ENCODE measurements around the gene ADAM10.
"Not testable (repeated sequence)": the region's sequence is repeated elsewhere in the genome, so short reads cannot be mapped to it uniquely, and the experiment has no call there.

The ADAM10 gene

DNA sequence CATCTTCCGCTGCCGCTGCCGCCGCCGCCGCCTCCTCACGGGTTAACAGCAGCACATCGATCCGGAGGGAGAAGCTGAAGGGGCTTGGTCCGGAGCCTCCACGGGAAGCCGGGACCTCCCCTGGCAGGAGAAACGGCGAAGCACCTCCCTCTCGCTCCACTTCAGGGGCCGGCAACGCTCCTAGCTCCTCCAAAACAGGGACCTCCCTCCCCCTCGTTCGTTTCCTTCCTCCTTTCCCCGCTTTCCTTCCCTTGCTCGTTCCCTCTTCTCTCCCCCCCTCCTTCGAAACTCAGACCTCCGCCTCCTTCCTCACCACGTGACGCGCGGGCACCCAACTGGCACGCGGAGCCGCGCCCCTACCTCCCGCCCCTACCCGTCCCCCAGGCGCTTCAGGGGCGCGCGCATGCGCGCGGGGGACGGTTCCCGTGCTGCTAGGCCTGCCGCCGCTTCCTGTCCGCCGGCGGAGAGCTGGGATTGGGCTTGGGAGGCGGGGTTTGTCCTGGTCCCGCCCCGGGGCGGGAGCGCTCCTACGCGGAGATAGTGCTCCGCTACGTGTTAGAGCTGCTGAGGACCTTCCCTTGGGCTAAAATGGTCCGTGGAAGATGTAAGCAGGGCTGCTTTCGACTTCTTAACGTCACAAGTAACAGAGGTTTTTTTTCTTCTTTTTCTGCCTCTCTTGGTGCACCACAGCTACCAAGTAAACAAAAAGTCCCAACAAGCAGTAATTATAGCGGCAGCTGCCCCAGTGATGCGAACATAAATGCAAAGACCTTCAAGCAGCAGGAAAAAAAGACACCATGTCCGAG, at the start of gene ADAM10:
Gene ADAM10 (minus strand): TSS at position 176 of the 806 bp plus-strand sequence. CDS start 173 bp downstream, at position 3.
- peaks cover 26% of the 10 kb centered on the region for H3K4me1 Mint-ChIP-seq
- peak; percentile 95 to 97 for DNase-seq
- peak; percentile 93 for ATAC-seq
- peak within 1 kb of the TSS; percentile 97 to 98 for H3K27ac Mint-ChIP-seq
- H3K9me3 Mint-ChIP-seq = no peaks in the 10 kb centered on the region
- peak within 1 kb of the TSS; percentile 98 to 100 for H3K4me3 Mint-ChIP-seq
- no peaks in the 10 kb centered on the region for H3K27me3 Mint-ChIP-seq

DNA sequence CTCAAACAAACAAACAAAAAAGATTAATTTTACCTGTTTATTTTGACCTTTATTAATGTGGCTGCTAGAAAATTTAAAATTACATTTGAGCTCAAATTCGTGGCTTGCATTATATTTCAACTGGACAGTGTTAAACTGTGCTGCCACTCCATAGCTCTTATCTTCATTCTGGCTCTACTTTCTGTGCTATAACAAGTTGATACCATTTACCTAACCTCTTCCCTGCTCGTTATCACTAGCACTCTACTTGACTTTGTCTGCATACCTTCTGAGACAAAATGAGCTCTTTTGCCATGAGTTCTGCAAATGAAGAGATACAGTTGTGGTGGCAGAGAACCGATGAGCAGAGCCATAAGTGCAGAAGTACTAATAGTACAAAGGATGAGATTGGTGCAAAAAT, 48.0 kb upstream of the ADAM10 start:
- Mint-ChIP-seq H3K27ac (no peak overlapping the region), H3K27me3 (no peaks in the 10 kb centered on the region), H3K4me1 (peaks cover 30% of the 10 kb centered on the region), H3K4me3 (no peak overlapping the region), H3K9me3 (no peaks in the 10 kb centered on the region)
- ATAC-seq (no peak), DNase-seq (no peak)

DNA sequence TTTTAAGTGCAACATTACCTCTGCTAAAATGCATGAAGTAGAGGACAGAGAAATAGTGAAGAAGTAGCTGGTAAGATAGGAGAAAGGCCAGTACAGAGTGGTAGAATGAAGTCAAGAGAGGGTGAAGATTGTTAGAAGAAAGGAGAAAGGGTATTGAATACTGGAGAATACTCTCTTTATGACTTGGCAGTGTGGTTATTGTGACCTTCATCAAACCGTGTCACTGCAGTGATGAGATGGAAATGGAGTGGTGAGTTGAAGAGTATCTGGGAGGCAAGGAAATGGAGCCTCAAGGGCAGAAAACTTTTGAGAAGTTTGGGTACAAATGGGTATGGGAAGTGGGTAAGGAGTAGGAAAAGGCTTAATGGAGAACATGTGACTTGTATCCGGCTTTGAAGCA, 46.3 kb upstream of the ADAM10 start:
- Mint-ChIP-seq H3K27ac (peak overlapping the region in 1 of 2 donors; percentile 3), H3K27me3 (no peaks in the 10 kb centered on the region), H3K4me1 (peaks cover 30% of the 10 kb centered on the region), H3K9me3 (no peaks in the 10 kb centered on the region), H3K4me3 (no peak overlapping the region)
- ATAC-seq (peak; percentile 50), DNase-seq (no peak)

- no peaks in the 10 kb centered on the region for H3K27me3 Mint-ChIP-seq
- H3K4me3 Mint-ChIP-seq = no peak overlapping the region
- DNase-seq (no peak), ATAC-seq (no peak)
- H3K4me1 Mint-ChIP-seq = peaks cover 23% of the 10 kb centered on the region
- peak overlapping the region in 1 of 2 donors; percentile 57 for H3K27ac Mint-ChIP-seq
- H3K9me3 Mint-ChIP-seq = no peaks in the 10 kb centered on the region
Observed at GRCh38 chr15:58793862-58794261, 44.4 kb upstream of the ADAM10 start.

DNA sequence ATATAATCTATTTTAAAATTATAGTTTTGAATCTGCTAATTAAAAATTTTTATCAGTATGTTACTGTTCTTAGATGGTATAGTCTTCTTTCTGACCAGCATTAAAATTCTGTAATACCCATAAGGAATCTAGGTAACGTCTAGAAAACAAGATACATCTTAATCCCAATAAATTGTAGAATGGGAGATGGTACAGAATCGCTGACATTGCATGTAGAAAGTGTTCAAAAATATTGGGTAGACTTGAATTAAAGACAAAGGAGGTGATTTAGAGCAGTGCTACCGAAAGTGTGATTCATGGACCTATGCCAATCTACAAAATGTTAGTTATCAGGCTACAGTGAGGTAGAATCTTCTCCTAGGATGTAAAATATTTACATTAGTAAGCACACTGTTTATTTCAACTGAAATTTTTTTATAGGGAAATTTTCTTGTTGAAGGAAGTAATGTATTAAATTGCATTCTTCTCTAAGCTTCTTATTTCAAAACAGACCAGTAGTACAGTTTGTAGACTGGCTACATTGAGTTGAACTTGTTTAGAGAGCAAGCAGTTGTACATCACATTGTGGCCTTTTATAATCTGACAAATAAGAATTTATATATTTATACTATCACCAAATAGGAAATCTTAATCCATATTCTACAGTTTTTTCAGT, 38.7 kb upstream of the ADAM10 start:
- H3K27me3 Mint-ChIP-seq = no peaks in the 10 kb centered on the region
- H3K4me3 Mint-ChIP-seq = no peak overlapping the region
- no peak overlapping the region for H3K27ac Mint-ChIP-seq
- ATAC-seq (no peak), DNase-seq (no peak)
- H3K4me1 Mint-ChIP-seq = no peaks in the 10 kb centered on the region
- no peaks in the 10 kb centered on the region for H3K9me3 Mint-ChIP-seq

DNA sequence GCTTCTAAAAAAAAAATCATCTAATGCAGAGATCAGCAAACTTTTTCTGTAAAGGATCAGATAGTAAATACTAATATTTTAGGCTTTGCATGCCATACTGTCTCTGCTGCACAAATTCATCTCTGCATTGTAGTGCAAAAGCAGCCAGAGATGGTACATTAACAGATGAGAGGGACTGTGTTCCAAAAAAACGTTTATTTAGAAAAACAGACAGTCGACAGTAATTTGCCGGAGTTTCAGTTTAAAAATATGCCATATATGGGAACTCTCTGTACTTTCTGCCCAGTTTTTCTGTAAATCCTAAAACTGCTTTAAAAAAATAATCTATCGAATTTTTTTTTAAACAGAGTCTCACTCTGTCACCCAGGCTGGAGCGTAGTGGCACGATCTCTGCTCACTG, 35.8 kb upstream of the ADAM10 start:
- no peak overlapping the region for H3K4me3 Mint-ChIP-seq
- no peak overlapping the region for H3K27ac Mint-ChIP-seq
- DNase-seq (no peak), ATAC-seq (no peak)
- no peaks in the 10 kb centered on the region for H3K9me3 Mint-ChIP-seq
- no peaks in the 10 kb centered on the region for H3K27me3 Mint-ChIP-seq
- no peaks in the 10 kb centered on the region for H3K4me1 Mint-ChIP-seq

GRCh38 chr15:58779554-58779953, 30.0 kb upstream of the ADAM10 start:
- H3K4me3 Mint-ChIP-seq = no peak overlapping the region
- no peaks in the 10 kb centered on the region for H3K9me3 Mint-ChIP-seq
- ATAC-seq (no peak), DNase-seq (no peak)
- no peak overlapping the region for H3K27ac Mint-ChIP-seq
- H3K27me3 Mint-ChIP-seq = no peaks in the 10 kb centered on the region
- H3K4me1 Mint-ChIP-seq = peaks cover 6% of the 10 kb centered on the region

- Mint-ChIP-seq H3K4me3 (no peak overlapping the region), H3K27me3 (no peaks in the 10 kb centered on the region), H3K27ac (peak overlapping the region in 1 of 2 donors; percentile 1), H3K4me1 (peaks cover 6% of the 10 kb centered on the region), H3K9me3 (no peaks in the 10 kb centered on the region)
- ATAC-seq (no peak), DNase-seq (no peak)
Observed at GRCh38 chr15:58777107-58777506, 27.6 kb upstream of the ADAM10 start.

GRCh38 chr15:58775402-58775801, 25.9 kb upstream of the ADAM10 start:
- ATAC-seq (no peak), DNase-seq (no peak)
- Mint-ChIP-seq H3K27me3 (no peaks in the 10 kb centered on the region), H3K9me3 (no peaks in the 10 kb centered on the region), H3K27ac (no peak overlapping the region), H3K4me3 (no peak overlapping the region), H3K4me1 (peaks cover 6% of the 10 kb centered on the region)

- Mint-ChIP-seq H3K9me3 (no peaks in the 10 kb centered on the region), H3K27me3 (no peaks in the 10 kb centered on the region), H3K4me1 (peaks cover 13% of the 10 kb centered on the region), H3K27ac (no peak overlapping the region), H3K4me3 (peak overlapping the region in 1 of 2 donors; percentile 99)
- no peak for ATAC-seq
- DNase-seq = no peak
Observed at GRCh38 chr15:58773024-58773423, 23.5 kb upstream of the ADAM10 start.

DNA sequence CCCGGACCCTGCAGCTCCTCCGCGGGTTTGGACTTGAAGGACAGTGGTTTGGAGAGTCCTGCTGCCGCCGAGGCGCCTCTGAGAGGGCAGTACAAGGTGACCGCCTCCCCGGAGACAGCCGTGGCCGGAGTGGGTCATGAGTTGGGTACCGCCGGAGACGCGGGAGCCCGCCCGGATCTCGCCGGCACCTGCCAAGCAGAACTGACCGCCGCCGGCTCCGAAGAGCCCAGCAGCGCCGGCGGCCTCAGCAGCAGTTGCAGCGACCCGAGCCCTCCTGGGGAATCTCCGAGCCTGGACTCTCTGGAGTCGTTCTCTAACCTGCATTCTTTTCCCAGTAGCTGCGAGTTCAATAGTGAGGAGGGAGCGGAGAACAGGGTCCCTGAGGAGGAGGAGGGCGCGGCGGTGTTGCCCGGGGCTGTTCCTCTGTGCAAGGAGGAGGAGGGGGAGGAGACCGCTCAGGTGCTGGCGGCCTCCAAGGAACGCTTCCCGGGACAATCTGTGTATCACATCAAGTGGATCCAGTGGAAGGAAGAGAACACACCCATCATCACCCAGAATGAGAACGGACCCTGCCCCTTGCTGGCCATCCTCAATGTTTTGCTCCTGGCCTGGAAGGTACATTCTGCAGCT, 22.2 kb upstream of the ADAM10 start:
- Mint-ChIP-seq H3K4me1 (peaks cover 7% of the 10 kb centered on the region), H3K27me3 (no peaks in the 10 kb centered on the region), H3K27ac (peak overlapping the region; percentile 90 to 96), H3K9me3 (no peaks in the 10 kb centered on the region), H3K4me3 (peak overlapping the region in 1 of 2 donors; percentile 99)
- peak in 1 of 2 donors; percentile 13 for DNase-seq
- peak; percentile 2 for ATAC-seq

DNA sequence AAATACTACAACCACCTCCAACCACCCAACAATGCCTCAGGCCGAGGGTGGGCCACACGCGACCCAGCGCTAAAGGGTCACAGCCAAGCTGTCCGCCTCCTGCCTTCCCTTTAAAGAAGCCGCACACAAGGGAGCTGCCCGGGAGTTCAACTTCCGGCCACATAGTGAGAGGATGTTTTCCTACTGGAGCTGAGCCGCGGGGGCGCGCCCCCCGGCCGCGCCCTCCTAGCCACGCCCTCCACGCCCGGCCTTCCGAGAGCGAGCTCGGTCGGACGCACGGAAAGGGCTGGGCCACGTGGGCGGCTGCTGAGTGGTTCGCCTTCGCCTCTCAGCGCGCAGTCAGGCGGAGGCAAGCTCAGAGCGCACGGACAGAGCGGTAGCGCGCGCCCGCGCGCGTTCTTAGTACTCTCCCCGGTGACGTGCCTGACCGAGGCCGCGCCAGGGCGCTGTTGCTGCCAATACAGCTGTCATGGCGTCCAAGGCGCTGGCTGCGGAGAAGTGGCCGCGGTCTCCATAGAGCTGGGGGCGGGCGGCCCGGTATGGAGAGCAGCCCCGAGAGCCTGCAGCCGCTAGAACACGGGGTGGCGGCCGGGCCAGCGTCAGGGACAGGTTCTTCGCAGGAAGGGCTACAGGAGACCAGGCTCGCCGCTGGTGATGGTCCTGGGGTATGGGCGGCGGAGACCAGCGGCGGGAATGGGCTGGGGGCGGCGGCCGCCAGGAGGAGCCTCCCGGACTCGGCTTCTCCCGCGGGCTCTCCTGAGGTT, 21.5 kb upstream of the ADAM10 start, which contains the start of gene MINDY2:
Gene MINDY2 (plus strand): TSS at position 446 of the 764 bp plus-strand sequence. CDS start 94 bp downstream, at position 540.
- Mint-ChIP-seq H3K27me3 (no peaks in the 10 kb centered on the region), H3K4me1 (peaks cover 7% of the 10 kb centered on the region), H3K4me3 (peak within 1 kb of the TSS in 1 of 2 donors; percentile 99), H3K27ac (peak within 1 kb of the TSS; percentile 93 to 96), H3K9me3 (no peaks in the 10 kb centered on the region)
- peak; percentile 98 for ATAC-seq
- DNase-seq = peak; percentile 93 to 96

DNA sequence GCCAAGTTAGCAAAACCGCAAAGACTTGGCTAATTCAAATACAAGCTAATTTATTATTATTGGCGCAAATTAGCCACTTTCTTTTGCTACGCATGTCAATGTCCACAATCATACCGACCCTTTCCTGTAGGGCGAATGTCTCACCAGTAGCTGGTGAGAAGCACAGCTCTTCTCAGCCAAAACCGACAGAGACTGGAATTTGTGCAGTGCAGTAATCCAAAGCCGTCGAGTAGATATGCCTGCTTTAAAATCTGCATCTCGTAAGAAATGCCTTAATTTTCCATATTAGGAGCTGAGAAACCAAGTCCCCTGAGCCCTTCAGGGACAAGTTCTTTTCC, 21.0 kb upstream of the ADAM10 start:
- no peaks in the 10 kb centered on the region for H3K27me3 Mint-ChIP-seq
- H3K27ac Mint-ChIP-seq = peak overlapping the region; percentile 93 to 94
- ATAC-seq (peak; percentile 59), DNase-seq (peak in 1 of 2 donors; percentile 53)
- H3K9me3 Mint-ChIP-seq = no peaks in the 10 kb centered on the region
- H3K4me1 Mint-ChIP-seq = peaks cover 7% of the 10 kb centered on the region
- H3K4me3 Mint-ChIP-seq = peak overlapping the region in 1 of 2 donors; percentile 99

GRCh38 chr15:58768601-58769004, 19.1 kb upstream of the ADAM10 start:
- not testable (repeated sequence) for DNase-seq, H3K27me3 Mint-ChIP-seq, H3K4me1 Mint-ChIP-seq, H3K9me3 Mint-ChIP-seq, H3K4me3 Mint-ChIP-seq, H3K27ac Mint-ChIP-seq, ATAC-seq

DNA sequence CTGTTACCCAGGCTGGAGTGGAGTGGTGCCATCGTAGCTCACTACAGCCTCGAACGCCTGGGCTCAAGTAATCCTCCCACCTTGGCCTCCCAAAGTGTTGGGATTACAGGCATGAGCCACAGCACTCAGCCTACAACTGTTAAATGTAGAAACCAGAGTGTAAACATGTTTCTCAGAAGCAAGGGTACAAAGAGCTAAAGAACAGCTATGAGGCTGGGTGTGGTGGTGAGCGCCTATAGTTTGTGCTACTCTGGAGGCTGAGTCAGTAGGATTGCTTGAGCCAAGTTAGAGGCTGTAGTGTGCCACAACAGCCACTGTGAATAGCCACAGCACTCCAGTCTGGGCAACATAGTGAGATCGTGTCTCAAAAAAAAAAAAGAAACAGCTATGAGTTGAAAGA, 16.8 kb upstream of the ADAM10 start:
- Mint-ChIP-seq H3K4me1 (peaks cover 7% of the 10 kb centered on the region), H3K27ac (no peak overlapping the region), H3K4me3 (no peak overlapping the region), H3K27me3 (no peaks in the 10 kb centered on the region), H3K9me3 (peaks cover 7 to 8% of the 10 kb centered on the region in 2 donors)
- DNase-seq = no peak
- ATAC-seq = no peak
